Parathyroid adenoma (tissue), 2 donors: ENCODE results near the gene PNPLA6.

ENCODE experiments used
- H2AFZ ChIP-seq: fragments of 300-600 bp; sonication (generic); one replicate; pipeline ENCODE4 v1.7.0; 2017; ENCODE audit warnings: antibody characterized with exemption, mild to moderate bottlenecking
- H3K27ac ChIP-seq: fragments of 300-600 bp; sonication (generic); one replicate; pipeline ENCODE4 v1.7.0; 2017
- H3K27me3 ChIP-seq: fragments of 300-600 bp; sonication (generic); one replicate; pipeline ENCODE4 v1.7.0; 2017; ENCODE audit warnings: low read length; ENCODE audit not compliant: control insufficient read depth, insufficient read depth
- H3K36me3 ChIP-seq: fragments of 300-600 bp; sonication (generic); one replicate; pipeline ENCODE4 v1.7.0; 2017; ENCODE audit warnings: low read length; ENCODE audit not compliant: control insufficient read depth, insufficient read depth
- H3K4me1 ChIP-seq: fragments of 300-600 bp; sonication (generic); one replicate; pipeline ENCODE4 v1.7.0; 2017; ENCODE audit warnings: control low read depth
- H3K4me2 ChIP-seq: fragments of 300-600 bp; sonication (generic); one replicate; pipeline ENCODE4 v1.7.0; 2017; ENCODE audit warnings: low read length
- H3K4me3 ChIP-seq: fragments of 300-600 bp; sonication (generic); one replicate; pipeline ENCODE4 v1.7.0; 2017; ENCODE audit warnings: low read depth, low read length
- H3K79me2 ChIP-seq: fragments of 300-600 bp; sonication (generic); one replicate; pipeline ENCODE4 v1.7.0; 2017; ENCODE audit warnings: control low read depth
- H3K9ac ChIP-seq: fragments of 300-600 bp; sonication (generic); one replicate; pipeline ENCODE4 v1.7.0; 2017; ENCODE audit warnings: mild to moderate bottlenecking
- H3K9me3 ChIP-seq: fragments of 300-600 bp; sonication (generic); one replicate; pipeline ENCODE4 v1.7.0; 2017; ENCODE audit warnings: low read length; ENCODE audit not compliant: control insufficient read depth
- TF ChIP-seq, protein P1 (sequence below): fragments of 300-600 bp; sonication (generic); IDR thresholded peaks from one replicate; pipeline ENCODE4 v1.7.0; 2017; ENCODE audit warnings: antibody characterized with exemption, mild to moderate bottlenecking
- donor health status: primary hyperparathyroidism.

The PNPLA6 gene

DNA sequence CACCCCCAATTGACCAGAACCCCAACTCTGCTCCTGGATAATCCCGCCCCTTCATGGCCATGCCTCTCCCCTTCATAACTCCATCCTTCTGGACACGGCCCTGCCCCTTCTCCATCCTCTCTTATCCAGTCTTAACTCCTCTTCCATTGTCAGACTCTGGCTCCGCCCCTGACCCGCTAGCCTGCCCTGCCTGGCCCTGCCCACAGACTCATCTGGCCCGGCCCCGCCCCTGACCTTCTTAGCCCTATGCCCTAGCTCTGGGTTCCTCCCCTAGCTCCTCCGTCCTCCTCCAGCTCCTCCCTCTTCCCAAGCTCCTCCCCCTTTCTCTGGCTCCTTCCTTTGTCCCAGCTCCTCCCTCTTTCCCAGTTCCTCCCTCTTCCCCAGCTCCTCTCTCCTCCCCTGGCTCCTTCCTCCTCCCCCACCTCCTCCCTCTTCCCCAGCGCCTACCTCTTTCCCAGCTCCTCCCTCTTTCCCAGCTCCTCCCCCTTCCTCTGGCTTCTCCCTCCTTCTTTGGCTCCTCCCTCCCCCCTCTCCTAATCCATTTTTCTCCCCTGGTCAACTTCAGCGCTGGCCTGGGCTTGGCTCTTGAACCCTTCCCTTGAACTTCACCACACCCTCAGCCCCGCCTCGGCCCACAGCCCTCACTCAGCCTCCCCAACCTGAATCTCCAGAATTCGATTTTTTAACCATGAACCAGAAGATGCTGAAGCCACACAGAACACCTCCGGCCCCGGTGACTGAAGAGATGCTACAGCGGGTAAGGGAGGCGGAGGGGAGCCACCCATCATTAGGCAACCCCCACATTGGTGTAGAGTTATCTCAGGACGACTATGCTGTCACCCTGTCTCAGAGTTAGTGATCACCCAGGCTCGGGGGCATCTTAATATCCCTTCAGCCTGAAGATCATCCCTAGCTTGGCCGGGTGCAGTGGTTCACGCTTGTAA is 28.9 kb upstream of the PNPLA6 start:
- H3K79me2 ChIP-seq, result no peaks in the 10 kb centered on the region
- H3K4me1 ChIP-seq, result peaks cover 4% of the 10 kb centered on the region
- no peak overlapping the region for H3K4me3 ChIP-seq
- H3K9ac ChIP-seq, result no peak overlapping the region
- H3K4me2 ChIP-seq, result no peak overlapping the region
- no peaks in the 10 kb centered on the region for H3K27me3 ChIP-seq
- peak overlapping the region; percentile 50 for H2AFZ ChIP-seq
- no peaks in the 10 kb centered on the region for H3K36me3 ChIP-seq
- no peak overlapping the region for H3K27ac ChIP-seq
- no peaks in the 10 kb centered on the region for H3K9me3 ChIP-seq
- TF ChIP-seq, protein P1, sequence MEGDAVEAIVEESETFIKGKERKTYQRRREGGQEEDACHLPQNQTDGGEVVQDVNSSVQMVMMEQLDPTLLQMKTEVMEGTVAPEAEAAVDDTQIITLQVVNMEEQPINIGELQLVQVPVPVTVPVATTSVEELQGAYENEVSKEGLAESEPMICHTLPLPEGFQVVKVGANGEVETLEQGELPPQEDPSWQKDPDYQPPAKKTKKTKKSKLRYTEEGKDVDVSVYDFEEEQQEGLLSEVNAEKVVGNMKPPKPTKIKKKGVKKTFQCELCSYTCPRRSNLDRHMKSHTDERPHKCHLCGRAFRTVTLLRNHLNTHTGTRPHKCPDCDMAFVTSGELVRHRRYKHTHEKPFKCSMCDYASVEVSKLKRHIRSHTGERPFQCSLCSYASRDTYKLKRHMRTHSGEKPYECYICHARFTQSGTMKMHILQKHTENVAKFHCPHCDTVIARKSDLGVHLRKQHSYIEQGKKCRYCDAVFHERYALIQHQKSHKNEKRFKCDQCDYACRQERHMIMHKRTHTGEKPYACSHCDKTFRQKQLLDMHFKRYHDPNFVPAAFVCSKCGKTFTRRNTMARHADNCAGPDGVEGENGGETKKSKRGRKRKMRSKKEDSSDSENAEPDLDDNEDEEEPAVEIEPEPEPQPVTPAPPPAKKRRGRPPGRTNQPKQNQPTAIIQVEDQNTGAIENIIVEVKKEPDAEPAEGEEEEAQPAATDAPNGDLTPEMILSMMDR, result no peak

DNA sequence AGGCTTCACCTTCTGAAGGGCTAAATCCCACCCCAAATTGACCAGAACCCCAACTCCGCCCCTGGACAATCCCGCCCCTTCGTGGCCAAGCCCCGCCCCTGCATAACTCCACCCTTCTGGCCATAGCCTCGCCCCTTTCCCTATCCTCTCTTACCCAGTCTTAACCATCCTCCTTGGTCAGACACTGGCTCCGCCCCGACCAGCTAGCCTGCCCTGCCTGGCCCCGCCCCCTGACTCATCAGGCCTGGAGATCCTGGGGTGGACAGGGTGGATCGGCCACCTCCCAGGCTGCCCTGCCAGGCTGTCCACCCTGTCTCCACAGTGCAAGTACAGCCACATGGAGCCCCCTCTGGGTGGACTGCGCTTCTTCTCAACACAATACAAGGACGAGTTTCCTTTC is 27.6 kb upstream of the PNPLA6 start:
- no peak overlapping the region for H2AFZ ChIP-seq
- H3K4me1 ChIP-seq, result peaks cover 9% of the 10 kb centered on the region
- H3K9me3 ChIP-seq, result no peaks in the 10 kb centered on the region
- no peaks in the 10 kb centered on the region for H3K79me2 ChIP-seq
- H3K9ac ChIP-seq, result no peak overlapping the region
- no peak overlapping the region for H3K4me3 ChIP-seq
- TF ChIP-seq, protein P1, result no peak
- no peak overlapping the region for H3K27ac ChIP-seq
- H3K4me2 ChIP-seq, result no peak overlapping the region
- H3K36me3 ChIP-seq, result no peaks in the 10 kb centered on the region
- H3K27me3 ChIP-seq, result no peaks in the 10 kb centered on the region

DNA sequence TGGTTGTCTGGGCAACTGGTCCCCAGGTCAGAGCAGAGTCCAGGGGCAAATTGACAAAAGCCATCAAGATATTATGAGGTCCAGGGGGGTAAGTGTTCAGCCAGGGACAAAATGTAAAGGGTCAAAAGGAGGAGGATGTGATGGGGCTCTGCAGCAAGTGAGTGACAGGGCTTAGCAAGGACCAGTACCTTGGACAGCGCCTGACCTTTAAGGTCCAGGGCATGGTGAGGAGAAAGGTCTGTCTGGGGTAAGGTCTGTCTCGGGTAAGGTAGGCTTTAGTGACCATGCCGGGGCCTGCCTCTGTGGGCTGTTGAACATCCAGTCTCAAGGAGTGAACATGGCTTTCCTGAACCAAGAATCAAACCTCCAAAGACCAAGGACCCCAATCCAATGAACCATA is 25.9 kb upstream of the PNPLA6 start:
- Histone ChIP-seq H3K9ac (no peak overlapping the region), H3K4me3 (no peak overlapping the region), H3K4me1 (peaks cover 10% of the 10 kb centered on the region), H2AFZ (no peak overlapping the region), H3K79me2 (no peaks in the 10 kb centered on the region), H3K27ac (no peak overlapping the region), H3K27me3 (no peaks in the 10 kb centered on the region), H3K9me3 (no peaks in the 10 kb centered on the region), H3K36me3 (no peaks in the 10 kb centered on the region), H3K4me2 (no peak overlapping the region)
- TF ChIP-seq, protein P1, result no peak

DNA sequence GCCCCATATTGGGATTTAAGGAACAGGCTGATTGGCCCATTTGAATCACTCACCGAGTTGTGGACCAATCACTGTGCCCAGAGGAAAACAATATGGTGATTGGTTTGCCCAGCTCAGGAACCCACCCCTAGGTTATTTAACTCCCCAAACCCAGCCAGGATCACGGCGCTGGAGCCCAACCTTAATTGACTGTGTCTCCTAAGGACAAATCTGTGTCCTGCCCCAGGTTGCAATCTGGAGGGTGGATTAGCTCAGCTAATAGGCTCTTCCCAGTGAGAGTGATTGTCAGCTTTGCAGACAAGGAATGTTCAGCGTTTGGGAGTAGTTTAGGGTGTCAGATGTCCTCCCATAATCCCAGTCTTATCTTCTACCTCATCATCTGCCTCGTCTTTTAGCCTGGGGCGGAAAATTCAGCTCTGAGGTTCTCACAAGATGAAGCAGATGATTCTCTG is 23.1 kb upstream of the PNPLA6 start:
- Histone ChIP-seq H3K4me2 (peak overlapping the region; percentile 55), H2AFZ (peak overlapping the region; percentile 72), H3K9me3 (no peaks in the 10 kb centered on the region), H3K27me3 (no peaks in the 10 kb centered on the region), H3K4me3 (peak overlapping the region; percentile 23), H3K79me2 (no peaks in the 10 kb centered on the region), H3K9ac (no peak overlapping the region), H3K36me3 (no peaks in the 10 kb centered on the region), H3K27ac (peak overlapping the region; percentile 85), H3K4me1 (peaks cover 14% of the 10 kb centered on the region)
- TF ChIP-seq, protein P1, result no peak
